GM21360 (cell line): ENCODE results near the gene CTXN2.
A peak's percentile ranks its signal among the peaks of the same experiment; 100 is the strongest.

Experiments used
- ATAC-seq: cut with Tn5 transposase; IDR thresholded peaks from one replicate; pipeline ENCODE4 v1.9.1; 2021; ENCODE audit warnings: mild to moderate bottlenecking, moderate library complexity; ENCODE audit not compliant: unreplicated experiment

CTXN2 gene

GRCh38 chr15:48191574-48192225 is at the start of gene CTXN2:
Gene CTXN2, plus strand, starts transcription at chr15:48191665. Its CDS starts 9,636 bp downstream, at chr15:48201301.
- ATAC-seq: no peak

GRCh38 chr15:48143856-48144255 is 47.6 kb upstream of the CTXN2 start:
- ATAC-seq: no peak

DNA sequence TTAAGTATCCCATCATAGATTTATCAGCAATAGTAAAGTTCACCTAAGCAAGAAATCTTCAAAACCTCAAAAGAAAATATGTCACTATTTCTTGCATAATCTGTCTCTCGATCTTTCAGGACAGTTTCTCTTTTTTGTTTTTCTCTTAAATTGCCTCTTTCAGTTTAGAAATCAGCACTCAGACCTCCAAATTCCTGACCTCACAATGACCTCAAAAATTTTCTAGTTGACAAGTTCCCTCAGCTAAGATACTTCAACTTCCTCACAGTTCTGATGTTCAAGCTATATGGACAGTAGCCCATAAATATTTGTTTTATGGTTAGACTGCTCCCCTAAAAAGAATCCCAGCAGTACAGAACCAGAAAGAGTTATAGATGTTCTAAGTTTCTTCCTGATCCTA is 46.6 kb upstream of the CTXN2 start:
- no peak for ATAC-seq

DNA sequence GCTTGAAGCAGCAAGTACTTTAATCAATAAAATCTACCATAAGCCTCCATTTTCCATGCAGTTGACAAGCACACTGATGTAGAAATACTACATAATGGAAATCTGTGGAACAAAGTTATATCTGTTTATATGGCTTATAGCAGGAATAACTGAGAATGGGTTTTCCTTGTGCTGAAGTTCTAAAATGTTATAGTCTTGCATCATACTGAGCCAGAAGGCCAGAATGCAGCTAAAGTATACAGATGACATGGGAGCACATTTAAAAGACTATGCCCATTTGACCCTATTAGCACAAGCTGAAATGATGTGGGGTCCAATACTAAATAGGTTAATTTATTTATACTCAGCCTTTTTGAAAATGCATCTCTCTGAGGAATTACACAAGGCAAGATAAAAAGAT is 45.5 kb upstream of the CTXN2 start:
- ATAC-seq: no peak

- no peak for ATAC-seq
These were observed 44.1 kb upstream of the CTXN2 start for GRCh38 chr15:48147358-48147757.

- ATAC-seq: no peak
These were observed 41.6 kb upstream of the CTXN2 start for GRCh38 chr15:48149858-48150257.

DNA sequence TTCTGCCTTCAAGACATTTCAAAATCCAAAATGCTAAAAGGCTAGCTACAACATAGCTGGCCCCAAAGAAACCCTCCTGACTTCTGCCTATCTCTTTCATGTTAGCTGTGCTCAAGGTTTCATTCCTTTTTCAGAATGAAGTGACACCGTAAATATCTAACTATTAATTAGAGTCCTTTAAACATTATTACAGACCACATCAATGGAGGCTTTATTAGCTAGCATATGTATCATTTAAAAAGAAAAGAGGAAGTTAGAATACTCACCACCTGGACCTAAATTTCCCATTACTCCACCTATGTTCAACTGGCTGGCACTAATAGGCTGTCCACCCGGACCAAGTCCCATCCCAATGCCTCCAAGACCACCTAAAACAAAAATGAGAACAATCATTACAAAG is 37.9 kb upstream of the CTXN2 start:
- no peak for ATAC-seq

DNA sequence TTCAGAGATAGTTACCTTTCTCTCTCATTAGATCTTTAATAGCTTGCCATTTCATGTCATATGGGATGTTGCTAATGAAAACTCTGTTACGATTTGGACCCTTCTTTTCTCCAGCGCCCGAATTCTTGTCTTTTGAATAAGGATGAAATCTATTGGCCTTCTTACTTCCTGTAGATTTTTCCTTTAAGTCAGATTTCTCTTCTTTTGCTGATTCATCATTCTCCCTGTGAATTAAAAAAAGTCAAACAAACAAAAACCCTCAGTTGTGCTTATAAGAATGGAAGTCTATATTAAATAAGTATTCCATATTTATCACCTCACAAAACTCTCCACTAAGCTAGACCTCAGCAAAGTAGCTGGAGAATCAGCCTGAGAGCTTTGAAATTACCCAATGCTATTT is 22.8 kb upstream of the CTXN2 start:
- ATAC-seq: no peak

DNA sequence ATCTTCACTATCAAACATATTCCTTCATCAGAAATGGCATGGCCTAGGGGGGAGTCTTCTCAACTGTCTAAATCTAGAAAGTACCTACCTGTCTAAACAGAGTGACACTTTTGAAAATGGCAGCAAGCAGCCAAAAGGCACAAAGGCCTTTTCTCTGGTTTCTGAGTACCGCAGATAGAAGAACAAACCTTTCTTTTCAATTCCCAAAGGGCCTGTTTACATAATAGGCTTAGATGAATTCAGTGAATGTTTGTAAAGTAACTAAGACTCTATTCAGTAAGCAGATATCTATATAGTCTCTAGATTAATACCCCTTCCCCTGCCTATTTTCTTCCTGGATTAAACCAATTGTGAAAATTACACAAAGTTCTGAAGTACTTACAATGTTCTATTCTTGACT is 20.5 kb upstream of the CTXN2 start:
- no peak for ATAC-seq

GRCh38 chr15:48175126-48175525 is 16.3 kb upstream of the CTXN2 start:
- no peak for ATAC-seq

DNA sequence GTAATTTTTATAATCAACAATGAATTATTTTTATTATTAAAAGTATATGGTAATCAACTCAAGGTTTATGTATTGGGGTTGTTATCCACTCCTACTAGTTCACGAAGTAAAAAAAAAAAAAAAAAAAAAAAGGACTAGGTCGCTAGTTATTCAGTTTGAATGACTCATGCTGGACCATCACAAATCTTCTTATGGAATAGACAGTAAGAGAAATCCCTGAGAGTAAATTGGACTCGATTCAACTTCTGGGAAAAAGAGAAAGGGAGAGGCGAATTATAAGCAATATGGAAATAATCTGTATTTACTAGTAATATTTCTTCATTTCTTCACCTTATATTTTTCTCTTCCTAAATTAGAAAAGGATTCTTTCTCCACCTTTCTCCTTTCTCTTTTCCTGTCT is 15.4 kb upstream of the CTXN2 start:
- ATAC-seq: no peak

- ATAC-seq: no peak
These were observed 14.5 kb upstream of the CTXN2 start for GRCh38 chr15:48176957-48177356.

GRCh38 chr15:48177383-48177765 is 14.1 kb upstream of the CTXN2 start:
- peak; percentile 69 for ATAC-seq

DNA sequence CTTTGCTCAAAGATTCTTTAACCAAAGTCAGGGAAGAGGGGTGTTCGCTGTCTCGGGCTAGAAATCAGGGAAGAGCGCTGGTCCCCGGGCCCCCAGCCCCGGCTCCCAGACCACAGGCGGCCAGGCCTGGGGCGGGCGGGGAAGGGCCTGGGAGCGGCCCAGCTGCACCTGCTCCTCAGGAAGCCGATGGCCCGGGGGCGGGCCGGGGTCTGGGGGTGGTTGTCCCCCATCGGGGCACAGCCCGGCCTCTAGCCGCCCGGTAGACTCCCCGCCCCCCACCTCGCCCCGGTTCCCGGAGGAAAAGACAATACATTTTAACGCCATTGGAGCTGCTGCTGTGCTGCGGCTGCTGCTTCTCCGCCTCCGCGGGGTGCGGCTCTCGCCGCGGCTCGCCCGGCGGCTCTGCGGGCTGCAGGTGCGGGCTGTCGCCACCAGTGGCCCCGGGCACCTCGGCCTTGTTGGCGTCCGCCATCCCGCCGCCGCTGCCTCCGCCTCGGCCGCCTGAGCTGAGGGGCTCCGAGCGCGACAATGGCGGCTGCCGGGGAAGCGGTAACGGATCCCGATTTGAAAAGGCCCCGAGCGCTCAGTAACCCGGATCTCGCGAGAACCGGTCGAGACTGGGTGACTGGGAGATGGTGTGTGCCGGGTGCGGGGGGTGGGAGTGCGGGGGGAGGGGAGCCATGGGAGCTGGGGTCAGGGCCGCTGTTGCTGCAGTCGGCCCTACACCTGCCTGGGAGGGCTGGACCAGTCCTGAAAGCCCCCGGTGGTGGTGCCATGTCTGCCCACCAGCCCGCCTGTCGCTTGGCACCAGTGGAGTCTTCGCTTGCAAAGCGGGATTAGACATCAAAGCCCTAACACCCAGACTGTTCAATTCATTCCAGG is 13.5 kb upstream of the CTXN2 start, which contains the start of gene MYEF2:
TSS of gene MYEF2 (minus strand) at position 530 of the 882 bp plus-strand sequence. CDS start at position 472, 58 bp downstream.
- peak; percentile 76 for ATAC-seq

DNA sequence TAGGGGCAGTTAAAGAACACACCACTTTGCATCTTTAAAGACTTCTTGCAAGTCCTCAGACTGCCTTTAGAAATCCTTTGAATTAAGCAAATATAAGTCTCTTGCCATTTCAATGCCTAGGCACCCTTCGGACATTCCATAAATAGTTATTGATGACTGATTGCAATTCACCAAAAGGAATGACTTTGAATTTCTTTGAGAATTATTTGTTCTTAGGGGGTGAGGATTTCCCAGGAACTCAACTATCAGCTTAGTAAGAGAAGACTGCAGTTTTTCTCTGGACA is 12.9 kb upstream of the CTXN2 start:
- no peak for ATAC-seq

DNA sequence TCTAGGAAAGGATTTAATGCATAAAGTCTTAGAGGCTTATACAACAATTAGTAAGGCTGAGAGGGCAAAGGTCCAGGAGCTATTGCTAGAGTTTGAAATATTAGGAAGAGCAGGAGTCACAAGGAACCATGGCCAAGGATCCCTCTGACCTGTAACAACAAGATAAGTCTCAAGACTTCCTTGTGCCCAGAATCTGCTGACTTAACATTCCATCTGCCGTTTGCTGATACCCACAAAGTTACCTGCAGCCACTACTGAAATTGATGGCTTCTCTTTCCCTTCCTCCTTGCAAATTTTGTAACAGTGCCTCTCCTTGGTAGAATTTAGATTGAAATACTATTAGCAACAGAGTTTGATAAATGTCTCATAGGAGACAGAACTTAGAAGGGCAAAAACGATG is 8.7 kb upstream of the CTXN2 start:
- ATAC-seq: no peak

- ATAC-seq: no peak
These were observed 5.9 kb upstream of the CTXN2 start for GRCh38 chr15:48185529-48185928.

GRCh38 chr15:48186271-48186670 is 5.2 kb upstream of the CTXN2 start:
- ATAC-seq: no peak

GRCh38 chr15:48190932-48191573 is 412 bp upstream of the CTXN2 start:
- no peak for ATAC-seq

GRCh38 chr15:48202068-48202467 is 10.6 kb downstream of the CTXN2 start:
- ATAC-seq: no peak

DNA sequence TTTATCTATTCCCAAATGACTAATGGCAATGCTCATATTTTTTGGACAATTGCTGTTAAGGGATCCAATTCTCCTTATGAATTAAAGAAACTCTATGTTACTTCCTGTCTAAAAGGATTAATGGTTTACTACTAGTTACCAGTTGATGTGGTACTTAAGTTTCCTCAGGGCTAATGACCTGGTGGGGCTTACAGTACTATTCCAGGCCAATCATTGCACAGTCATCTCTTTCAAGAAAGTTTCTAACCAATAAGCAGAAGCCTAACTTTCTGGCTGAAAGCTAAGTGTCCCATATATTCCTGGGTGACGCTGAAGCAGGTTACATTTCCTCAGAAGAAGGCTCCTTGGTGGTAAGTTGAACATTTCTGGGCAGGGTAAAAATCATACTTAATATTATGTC is 14.5 kb downstream of the CTXN2 start, which contains the start of gene SLC12A1:
TSS of gene SLC12A1 (plus strand) at position 322 of the 400 bp plus-strand sequence. CDS start 1,418 bp downstream, outside the sequence.
- no peak for ATAC-seq

GRCh38 chr15:48221261-48221660 is 29.8 kb downstream of the CTXN2 start:
- ATAC-seq: no peak
